IPS-NIHi11 (cell line): ENCODE measurements around the gene CFAP100.

Experiments used
- DNase-seq: peaks from one replicate; pipeline ENCODE4 v3.0.0; 2012; ENCODE audit warnings: mixed read lengths, low spot score

The CFAP100 gene

DNA sequence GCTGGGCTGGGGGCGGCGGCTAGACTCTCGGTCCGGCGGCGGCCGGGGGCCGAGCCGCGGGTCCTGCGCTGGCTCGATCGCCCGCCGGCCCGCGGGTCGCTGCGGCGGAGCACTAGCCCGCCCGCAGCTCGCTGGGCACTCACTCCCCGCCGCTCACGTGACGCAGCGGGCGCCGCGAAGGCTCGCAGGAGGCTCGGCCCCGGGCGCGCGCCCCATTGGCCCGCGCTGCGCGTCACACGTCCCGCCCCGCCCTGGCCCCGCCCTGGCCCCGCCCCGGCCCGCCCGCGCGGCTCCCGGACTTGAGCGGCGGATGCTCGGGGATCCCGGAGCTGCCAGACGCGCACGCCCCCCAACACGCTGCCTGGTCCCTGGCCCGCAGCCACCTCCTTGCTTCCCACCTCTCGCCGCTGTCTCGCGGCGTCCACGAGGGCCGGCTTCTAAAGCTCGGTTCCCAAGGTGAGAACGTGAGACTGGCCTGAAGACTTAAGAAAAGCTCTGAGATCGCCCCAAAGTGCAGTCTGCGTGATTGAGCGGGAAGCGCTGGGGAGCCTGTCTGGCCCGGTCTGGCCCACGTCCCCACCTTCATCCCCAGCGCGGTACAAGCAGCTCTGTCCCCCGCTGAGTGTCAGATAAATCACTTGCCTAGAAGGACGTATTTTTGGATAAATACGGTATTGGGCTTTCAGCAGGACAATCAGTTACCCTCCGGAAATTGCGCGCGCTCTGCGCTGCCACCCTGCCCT lies 37.2 kb upstream of the CFAP100 start, which contains the start of gene KLF15:
KLF15 (minus strand) TSS at position 114 of the 743 bp plus-strand sequence. CDS start 4,486 bp downstream, outside the sequence.
- DNase-seq: peak; percentile 97

DNA sequence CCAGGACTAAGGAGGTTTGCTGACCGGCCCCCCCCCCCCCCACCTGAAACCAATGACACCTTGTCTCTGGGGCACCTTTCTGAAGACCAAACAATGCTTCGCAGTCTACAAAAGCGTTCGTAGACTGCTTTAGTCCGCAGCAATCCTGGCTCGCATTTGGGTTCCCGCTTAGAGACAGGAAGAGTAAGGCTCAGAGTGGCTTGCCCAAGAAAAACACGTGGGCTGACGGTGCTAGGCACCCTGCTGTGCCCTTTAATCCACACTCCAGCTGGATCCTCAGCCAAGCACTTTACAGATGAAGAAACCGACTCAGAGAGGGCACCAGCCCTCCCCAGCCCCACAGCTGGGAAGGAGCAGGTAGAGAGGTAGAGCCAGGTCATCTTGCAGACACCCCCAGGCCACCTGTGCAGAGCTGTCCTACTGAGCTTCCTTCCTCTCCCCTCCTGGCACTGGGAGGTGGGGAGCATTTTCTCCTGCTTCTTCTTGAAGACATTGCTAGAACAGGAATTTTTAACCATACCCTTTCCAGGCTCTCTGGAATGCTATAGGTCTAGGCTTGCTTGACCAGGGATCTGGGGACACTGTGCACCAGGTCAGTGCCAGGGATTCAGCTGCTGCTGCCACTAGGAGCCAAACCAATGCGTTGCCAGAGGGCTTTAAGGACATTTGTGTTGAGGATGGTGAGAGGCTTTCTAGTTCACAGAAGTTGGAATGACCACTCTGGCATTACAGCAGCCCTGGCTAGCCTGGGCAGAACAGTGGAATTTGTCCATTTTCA lies 36.5 kb upstream of the CFAP100 start:
- DNase-seq: peak; percentile 51

- no peak for DNase-seq
These were observed 35.9 kb upstream of the CFAP100 start for GRCh38 chr3:126358816-126359181.

- no peak for DNase-seq
These were observed 34.5 kb upstream of the CFAP100 start for GRCh38 chr3:126360046-126360713.

DNA sequence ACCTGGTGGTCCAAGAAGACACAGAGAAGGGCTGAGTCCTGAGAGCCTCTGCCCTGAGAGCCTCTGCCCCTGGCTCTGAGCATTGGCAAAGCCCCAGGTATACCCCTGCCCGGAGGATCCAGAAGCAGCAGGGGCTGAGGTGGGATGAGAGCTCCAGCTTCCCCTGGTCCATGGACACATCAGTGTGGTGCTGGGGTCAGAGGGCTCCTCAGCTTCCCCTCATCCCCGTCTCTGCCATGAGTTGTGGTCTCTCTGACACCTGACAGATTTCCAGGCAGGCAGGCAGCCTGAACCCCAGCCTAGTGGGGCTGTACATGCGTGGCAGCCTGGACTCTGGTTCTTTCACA lies 34.0 kb upstream of the CFAP100 start:
- DNase-seq: no peak

- no peak for DNase-seq
These were observed 33.5 kb upstream of the CFAP100 start for GRCh38 chr3:126361211-126361610.

GRCh38 chr3:126364130-126364695 lies 30.5 kb upstream of the CFAP100 start:
- no peak for DNase-seq

DNA sequence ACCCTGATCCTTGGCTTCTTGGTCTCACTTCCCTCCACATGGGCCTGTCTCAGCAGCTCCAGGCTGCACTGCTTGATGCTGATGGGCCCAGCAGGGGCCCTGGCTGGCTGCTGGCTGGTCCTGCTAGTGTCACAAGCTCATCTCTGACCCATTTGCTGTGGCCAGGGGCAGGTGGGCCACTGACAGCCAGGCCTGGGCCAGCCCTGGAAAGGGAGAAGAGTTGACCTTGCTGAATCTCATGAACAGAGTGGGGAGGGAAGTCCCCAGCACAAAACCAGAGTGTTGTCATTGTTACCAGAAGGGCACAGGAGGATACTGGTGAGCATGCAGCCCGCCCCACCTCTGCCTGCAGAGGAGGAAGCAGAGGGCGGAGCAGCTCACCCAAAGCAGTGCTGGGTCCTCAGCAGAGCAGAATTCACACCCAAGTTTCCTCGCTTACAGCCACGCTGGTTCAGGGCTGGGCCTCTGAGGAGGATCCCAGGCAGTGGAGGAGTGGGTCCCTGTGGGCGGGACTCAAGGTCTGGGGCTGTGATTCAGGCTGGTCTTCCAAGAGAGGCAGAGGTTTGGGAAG lies 29.9 kb upstream of the CFAP100 start:
- DNase-seq: no peak

GRCh38 chr3:126365351-126366277 lies 29.1 kb upstream of the CFAP100 start:
- no peak for DNase-seq

DNA sequence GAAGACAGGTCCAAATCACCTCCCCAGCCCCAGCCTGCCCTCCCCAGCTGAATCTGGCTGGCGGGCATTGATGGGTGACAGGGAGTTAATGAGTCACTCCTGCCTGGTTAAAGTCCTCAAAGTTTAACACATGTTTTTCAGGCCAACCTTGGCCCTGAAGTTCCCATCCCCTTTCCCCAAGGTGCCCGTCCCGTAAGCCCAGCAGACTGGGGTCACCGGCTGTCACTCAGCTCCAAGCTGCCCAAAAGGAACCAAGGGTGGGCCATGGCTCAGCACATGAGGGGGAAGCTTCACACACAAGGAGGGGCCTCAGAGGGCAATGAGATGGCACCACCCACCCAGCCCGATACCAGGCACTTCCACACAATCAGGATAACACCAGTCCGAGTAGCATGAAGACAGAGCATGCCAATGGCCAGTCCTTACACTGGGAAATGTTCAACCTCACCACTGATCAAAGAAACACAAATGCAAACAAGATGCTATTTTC lies 27.3 kb upstream of the CFAP100 start:
- no peak for DNase-seq

DNA sequence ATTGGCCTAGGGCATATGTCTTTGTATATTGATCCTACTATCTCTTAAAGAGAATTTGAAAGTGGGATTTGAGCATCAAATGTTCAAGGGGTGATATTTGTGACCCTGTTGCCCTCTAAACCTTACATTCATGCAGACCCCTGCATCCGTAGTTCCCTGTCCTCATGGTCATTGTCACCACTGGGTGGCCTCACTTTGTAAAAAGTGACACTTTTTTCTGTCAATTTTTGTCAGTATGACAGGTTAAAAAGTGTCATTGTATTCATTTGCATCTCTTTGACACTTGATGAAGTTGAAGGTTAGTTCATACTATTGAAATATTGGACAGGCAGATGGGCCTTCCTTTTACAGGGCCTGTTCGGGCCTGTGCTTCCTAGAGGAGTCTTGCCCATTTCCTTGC lies 25.2 kb upstream of the CFAP100 start:
- no peak for DNase-seq

GRCh38 chr3:126370055-126370454 lies 24.7 kb upstream of the CFAP100 start:
- no peak for DNase-seq

- DNase-seq: no peak
These were observed 24.1 kb upstream of the CFAP100 start for GRCh38 chr3:126370606-126371005.

- DNase-seq: no peak
These were observed 23.5 kb upstream of the CFAP100 start for GRCh38 chr3:126371096-126371705.

- no peak for DNase-seq
These were observed 22.1 kb upstream of the CFAP100 start for GRCh38 chr3:126372413-126373145.

DNA sequence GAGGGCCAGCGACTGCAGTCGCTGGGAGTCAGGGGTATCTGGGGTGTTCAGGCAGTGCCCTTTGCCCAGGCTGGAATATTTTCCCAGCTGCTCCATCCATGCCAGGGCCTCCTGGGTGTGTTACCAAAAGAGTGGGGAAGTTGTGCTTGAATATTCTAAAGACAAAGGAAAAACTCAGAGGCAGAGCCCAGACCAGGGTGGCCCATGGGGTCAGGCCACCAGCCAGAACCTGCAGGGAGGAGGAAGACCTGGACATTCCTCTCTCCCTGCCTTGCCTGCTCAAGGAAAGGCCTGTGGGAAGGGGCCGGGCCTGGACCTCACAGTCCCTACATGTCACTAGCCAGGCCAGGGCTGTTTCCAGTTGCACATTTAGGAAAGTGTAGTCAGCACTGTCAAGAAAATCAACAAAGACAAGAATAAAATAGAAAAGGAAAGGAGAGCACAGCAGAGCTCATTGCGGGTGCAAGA lies 21.5 kb upstream of the CFAP100 start:
- DNase-seq: no peak

- no peak for DNase-seq
These were observed 20.8 kb upstream of the CFAP100 start for GRCh38 chr3:126373682-126374601.

DNA sequence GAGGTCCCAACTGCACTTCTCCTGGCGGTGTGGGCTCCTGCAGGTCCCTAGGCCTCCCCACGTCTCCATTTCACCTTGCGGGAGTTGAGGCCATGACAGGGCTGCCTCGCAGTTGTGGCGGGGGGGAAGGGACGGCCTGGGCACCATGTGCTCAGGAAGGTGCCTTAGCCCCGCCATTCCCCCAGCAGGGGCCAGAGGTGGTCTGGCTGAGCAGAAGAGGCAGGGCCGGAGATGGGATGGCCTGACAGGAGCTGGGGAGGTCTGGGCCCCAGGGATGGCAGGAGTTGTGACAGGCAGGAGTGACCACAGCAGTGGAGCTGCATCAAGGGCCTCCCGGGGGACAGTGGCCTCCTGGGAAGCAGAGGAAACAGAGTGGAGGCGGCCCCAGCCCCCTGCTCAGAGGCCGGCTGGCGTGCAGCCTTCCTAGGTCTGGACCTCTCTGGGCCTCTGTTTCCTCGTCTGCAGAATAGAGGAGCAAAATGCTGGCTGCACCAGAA lies 18.8 kb upstream of the CFAP100 start:
- no peak for DNase-seq
